ENCODE results near the gene TVP23B.

TVP23B gene

GRCh38 chr17:18854956-18855355, 74.0 kb downstream of the TVP23B start:
- TF ChIP-seq FOXP2 (optimal IDR thresholded peaks at IDR 0.05; ENCODE audit: borderline replicate concordance, extremely low read depth, extremely low read length, insufficient read depth) (no peak), POLR2AphosphoS5 (IDR thresholded peaks at IDR 0.05; ENCODE audit: low read depth, low read length) (no peak), SIN3A (IDR thresholded peaks at IDR 0.05; ENCODE audit: borderline replicate concordance, insufficient read depth, low read length) (no peak), REST (IDR thresholded peaks at IDR 0.05; ENCODE audit: insufficient read depth in 1 of 2, low read depth in 2 of 2, low read length in 2 of 2) (no peak), TAF1 (IDR thresholded peaks at IDR 0.05; ENCODE audit: borderline replicate concordance, insufficient read depth, low read length) (no peak)

GRCh38 chr17:18855831-18856569, 75.0 kb downstream of the TVP23B start:
- TF ChIP-seq SIN3A (IDR thresholded peaks at IDR 0.05; ENCODE audit: borderline replicate concordance, insufficient read depth, low read length) (peak; percentile 84; the same call in 1 of the 2 replicates), TAF1 (IDR thresholded peaks at IDR 0.05; ENCODE audit: borderline replicate concordance, insufficient read depth, low read length) (peak; percentile 99), FOXP2 (optimal IDR thresholded peaks at IDR 0.05; ENCODE audit: borderline replicate concordance, extremely low read depth, extremely low read length, insufficient read depth) (no peak), POLR2AphosphoS5 (IDR thresholded peaks at IDR 0.05; ENCODE audit: low read depth, low read length) (peak; percentile 95), REST (IDR thresholded peaks at IDR 0.05; ENCODE audit: insufficient read depth in 1 of 2, low read depth in 2 of 2, low read length in 2 of 2) (peak; percentile 47 to 60; a peak in 1 of 4 replicates)

Measured in PFSK-1 (cell line).